ENCODE data around the gene TBC1D2B.

GRCh38 chr15:77974416-77975331, 102.8 kb downstream of the TBC1D2B start:
- no peak for TF ChIP-seq CTCF (IDR thresholded peaks at IDR 0.05)
- TF ChIP-seq EP300 (IDR thresholded peaks at IDR 0.05): no peak
